K562 (cell line): ENCODE measurements around the gene CHM. TPM values are rescaled to one million over a fixed set of nuclear protein-coding genes. Genes with fewer than 3 reads are reported as not detected.
A peak's percentile ranks its signal among the peaks of the same experiment; 100 is the strongest.

Experiments used
- ARNT ChIP-seq, 2 experiments: fragments of 450-650 bp; IDR thresholded peaks; 2 replicates each; pipeline ENCODE4 v1.6.1; 2016; ENCODE audit warnings: mild to moderate bottlenecking in 1 of 2
- CSDE1 ChIP-seq, 2 experiments: fragments of 450-650 bp; IDR thresholded peaks; 2 replicates each; pipeline ENCODE4 v1.6.1; 2016; ENCODE audit warnings: mild to moderate bottlenecking in 1 of 2
- GTF2A2 ChIP-seq: IDR thresholded peaks from 2 replicates; pipeline ENCODE4 v1.6.1; 2016; ENCODE audit warnings: mild to moderate bottlenecking, missing genetic modification characterization, missing compliant biosample characterization
- HDGF ChIP-seq: fragments of 450-650 bp; IDR thresholded peaks from 2 replicates; pipeline ENCODE4 v1.6.1; 2016
- HMGN3 ChIP-seq: IDR thresholded peaks from 2 replicates; pipeline ENCODE4 v1.6.1; 2011; ENCODE audit warnings: borderline replicate concordance, low read depth, mild to moderate bottlenecking, mixed read lengths, low read length; ENCODE audit not compliant: insufficient read length; ENCODE audit errors: extremely low read depth
- IFI16 ChIP-seq: fragments of 250-450 bp; sonication (Bioruptor Pico); IDR thresholded peaks from 2 replicates; pipeline ENCODE4 v2.1.2; 2022; ENCODE audit warnings: mild to moderate bottlenecking, inconsistent platforms
- KAT7 ChIP-seq: sonication (generic); formaldehyde crosslinking; IDR thresholded peaks from 2 replicates; pipeline ENCODE4 v1.8.0; 2022; ENCODE audit warnings: missing genetic modification reagents, mild to moderate bottlenecking, borderline replicate concordance
- NBN ChIP-seq: fragments of 450-650 bp; IDR thresholded peaks from 2 replicates; pipeline ENCODE4 v1.6.1; 2016; ENCODE audit warnings: low read depth, mild to moderate bottlenecking
- PCBP1 ChIP-seq: fragments of 200-400 bp; formaldehyde crosslinking; IDR thresholded peaks from 2 replicates; pipeline ENCODE4 v1.6.1; 2018; ENCODE audit warnings: mild to moderate bottlenecking, low read depth, low read length; ENCODE audit not compliant: poor library complexity, severe bottlenecking
- RBM39 ChIP-seq: fragments of 200-400 bp; formaldehyde crosslinking; optimal IDR thresholded peaks from 2 replicates; pipeline ENCODE3; 2018; ENCODE audit warnings: low read depth, low read length
- SREBF1 ChIP-seq: fragments of 150-350 bp; IDR thresholded peaks from 2 replicates; pipeline ENCODE4 v1.6.1; 2014; ENCODE audit warnings: antibody characterized with exemption, low read depth, low read length, borderline replicate concordance
- TEAD4 ChIP-seq, 2 experiments: sonication (generic) in 1 of 2; formaldehyde crosslinking in 1 of 2; IDR thresholded peaks; 2 replicates each; pipeline versions ENCODE4 v1.6.1 to v1.8.0; 2012 to 2022; ENCODE audit warnings: borderline replicate concordance in 1 of 2, inconsistent platforms in 1 of 2, low read length in 1 of 2, mild to moderate bottlenecking in 1 of 2, missing genetic modification reagents in 1 of 2
- WHSC1 ChIP-seq: IDR thresholded peaks from one replicate; pipeline ENCODE4 v1.6.1; 2012; ENCODE audit warnings: low read length, control low read depth, inconsistent platforms
- ZNF140 ChIP-seq: fragments of 250-450 bp; sonication (Bioruptor Pico); IDR thresholded peaks from 2 replicates; pipeline ENCODE4 v1.8.0; 2021; ENCODE audit warnings: moderate library complexity, mild to moderate bottlenecking, inconsistent platforms
- ZNF24 ChIP-seq: fragments of 450-650 bp; IDR thresholded peaks from 2 replicates; pipeline ENCODE4 v1.6.1; 2016
- ZNF263 ChIP-seq: sonication (generic); formaldehyde crosslinking; IDR thresholded peaks from 2 replicates; pipeline ENCODE4 v1.8.0; 2022; ENCODE audit warnings: mild to moderate bottlenecking, missing genetic modification reagents, borderline replicate concordance
- ZNF316 ChIP-seq: fragments of 450-650 bp; IDR thresholded peaks from 2 replicates; pipeline ENCODE4 v1.6.1; 2016
- ZNF347 ChIP-seq: fragments of 450-650 bp; formaldehyde crosslinking; IDR thresholded peaks from 2 replicates; pipeline ENCODE4 v1.4.0; 2020; ENCODE audit warnings: low read depth, mild to moderate bottlenecking, moderate library complexity
- ZNF445 ChIP-seq: fragments of 250-450 bp; sonication (Bioruptor Pico); IDR thresholded peaks from 2 replicates; pipeline ENCODE4 v1.4.0; 2020; ENCODE audit warnings: low read depth, mild to moderate bottlenecking, moderate library complexity
- ZNF57 ChIP-seq: fragments of 450-650 bp; formaldehyde crosslinking; IDR thresholded peaks from 2 replicates; pipeline ENCODE4 v1.4.0; 2020; ENCODE audit warnings: mild to moderate bottlenecking, moderate library complexity
- ZNF766 ChIP-seq: fragments of 200-800 bp; sonication (Bioruptor generic); conservative IDR thresholded peaks from 2 replicates; pipeline ENCODE4 v1.6.1; 2016; ENCODE audit warnings: missing genetic modification characterization, missing compliant biosample characterization
- polyA plus RNA-seq, 8 experiments: library from polyadenylated mRNA; depleted of rRNA in 4 of 8; stranded (reverse) in 5 of 8; unstranded in 3 of 8; fragments of >200 nt; fragmentation: Nextera tagmentation in 2 of 8; fragmentation: Illumina TruSeq in 1 of 8; extraction: Ambion mirVana in 2 of 8; extraction: Trizol in 1 of 8; gene quantifications; 2 replicates each; pipeline versions ENCODE4 v1.2.1 to v1.2.3, GENCODE V29; 2011 to 2014; ENCODE audit warnings: inconsistent platforms in 1 of 8, missing spikeins in 1 of 8
- total RNA-seq, 7 experiments: library from RNA; depleted of rRNA in 6 of 7; stranded (reverse); fragments of >200 nt in 6 of 7; fragmentation: Illumina TruSeq in 2 of 7; extraction: Trizol in 2 of 7; gene quantifications; 2 replicates each; pipeline versions ENCODE4 v1.2.1 to v1.2.3, GENCODE V29; 2011 to 2021; ENCODE audit warnings: low replicate concordance in 1 of 7
- TF ChIP-seq, protein P1 (sequence below), 2 experiments: fragments of 450-650 bp; IDR thresholded peaks; 2 replicates each; pipeline ENCODE4 v1.6.1; 2016; ENCODE audit warnings: mild to moderate bottlenecking in 2 of 2, borderline replicate concordance in 1 of 2, low read depth in 1 of 2, moderate library complexity in 1 of 2

Gene CHM
- total and polyA plus RNA-seq, 9 of the 15 experiments (the other 6 are each of a cell fraction or from before 2014, with no cell fraction given), result 2.2 to 9.0 (median 4.6) TPM

DNA sequence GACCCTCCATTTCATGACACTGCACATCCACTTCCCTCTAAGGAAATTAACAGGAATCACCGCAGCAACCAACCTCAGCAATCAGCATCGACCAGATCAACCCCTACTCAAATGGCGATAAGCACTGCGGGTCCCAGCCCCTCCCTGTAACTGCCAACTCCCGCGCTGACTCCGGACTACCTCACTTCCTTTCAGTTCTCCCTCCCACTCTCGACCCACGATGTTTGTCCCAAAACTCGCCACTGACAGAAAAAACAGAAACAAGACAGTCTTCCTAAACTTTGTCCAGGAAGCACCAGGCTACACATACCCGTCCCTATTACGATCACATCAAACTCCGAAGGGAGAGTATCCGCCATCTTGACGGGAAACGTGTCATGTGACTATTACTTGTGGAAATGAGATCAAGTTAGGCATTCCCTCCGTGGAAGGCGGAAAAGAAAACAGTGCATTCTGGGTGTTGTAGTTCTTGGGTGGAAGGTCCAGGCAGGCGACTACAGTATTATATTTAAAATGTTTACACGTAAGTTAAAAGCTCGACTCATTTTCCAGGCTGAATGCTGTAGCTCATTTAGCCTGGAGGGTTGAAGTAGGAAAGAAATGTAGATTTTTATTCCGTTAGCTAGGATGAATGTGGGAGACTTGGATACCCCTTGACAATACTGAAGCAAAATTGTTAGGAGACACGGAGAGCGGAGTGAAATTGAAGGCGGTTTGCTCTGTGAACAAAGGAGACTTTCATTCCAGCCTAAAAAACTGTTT is at the start of gene CHM (continued):
- TF ChIP-seq ZNF316, result 0 out of 2 replicates have a peak, but pooled peaks have one; percentile 21
- no peak for TF ChIP-seq KAT7
- TF ChIP-seq HDGF, result no peak
- no peak for TF ChIP-seq ZNF24
- TF ChIP-seq NBN, result no peak
- TF ChIP-seq PCBP1, result no peak
- 0 out of 2 replicates have a peak, but pooled peaks have one; percentile 8 for TF ChIP-seq ZNF766 (CRISPR knock-in tag)
- no peak for TF ChIP-seq RBM39
- TF ChIP-seq CSDE1 (IDR thresholded peaks at IDR 0.05), result no peak
- TF ChIP-seq HMGN3, result no peak
- TF ChIP-seq ZNF57 (CRISPR knock-in tag), result no peak
- no peak for TF ChIP-seq ZNF347 (CRISPR knock-in tag)
- TF ChIP-seq, protein P1, sequence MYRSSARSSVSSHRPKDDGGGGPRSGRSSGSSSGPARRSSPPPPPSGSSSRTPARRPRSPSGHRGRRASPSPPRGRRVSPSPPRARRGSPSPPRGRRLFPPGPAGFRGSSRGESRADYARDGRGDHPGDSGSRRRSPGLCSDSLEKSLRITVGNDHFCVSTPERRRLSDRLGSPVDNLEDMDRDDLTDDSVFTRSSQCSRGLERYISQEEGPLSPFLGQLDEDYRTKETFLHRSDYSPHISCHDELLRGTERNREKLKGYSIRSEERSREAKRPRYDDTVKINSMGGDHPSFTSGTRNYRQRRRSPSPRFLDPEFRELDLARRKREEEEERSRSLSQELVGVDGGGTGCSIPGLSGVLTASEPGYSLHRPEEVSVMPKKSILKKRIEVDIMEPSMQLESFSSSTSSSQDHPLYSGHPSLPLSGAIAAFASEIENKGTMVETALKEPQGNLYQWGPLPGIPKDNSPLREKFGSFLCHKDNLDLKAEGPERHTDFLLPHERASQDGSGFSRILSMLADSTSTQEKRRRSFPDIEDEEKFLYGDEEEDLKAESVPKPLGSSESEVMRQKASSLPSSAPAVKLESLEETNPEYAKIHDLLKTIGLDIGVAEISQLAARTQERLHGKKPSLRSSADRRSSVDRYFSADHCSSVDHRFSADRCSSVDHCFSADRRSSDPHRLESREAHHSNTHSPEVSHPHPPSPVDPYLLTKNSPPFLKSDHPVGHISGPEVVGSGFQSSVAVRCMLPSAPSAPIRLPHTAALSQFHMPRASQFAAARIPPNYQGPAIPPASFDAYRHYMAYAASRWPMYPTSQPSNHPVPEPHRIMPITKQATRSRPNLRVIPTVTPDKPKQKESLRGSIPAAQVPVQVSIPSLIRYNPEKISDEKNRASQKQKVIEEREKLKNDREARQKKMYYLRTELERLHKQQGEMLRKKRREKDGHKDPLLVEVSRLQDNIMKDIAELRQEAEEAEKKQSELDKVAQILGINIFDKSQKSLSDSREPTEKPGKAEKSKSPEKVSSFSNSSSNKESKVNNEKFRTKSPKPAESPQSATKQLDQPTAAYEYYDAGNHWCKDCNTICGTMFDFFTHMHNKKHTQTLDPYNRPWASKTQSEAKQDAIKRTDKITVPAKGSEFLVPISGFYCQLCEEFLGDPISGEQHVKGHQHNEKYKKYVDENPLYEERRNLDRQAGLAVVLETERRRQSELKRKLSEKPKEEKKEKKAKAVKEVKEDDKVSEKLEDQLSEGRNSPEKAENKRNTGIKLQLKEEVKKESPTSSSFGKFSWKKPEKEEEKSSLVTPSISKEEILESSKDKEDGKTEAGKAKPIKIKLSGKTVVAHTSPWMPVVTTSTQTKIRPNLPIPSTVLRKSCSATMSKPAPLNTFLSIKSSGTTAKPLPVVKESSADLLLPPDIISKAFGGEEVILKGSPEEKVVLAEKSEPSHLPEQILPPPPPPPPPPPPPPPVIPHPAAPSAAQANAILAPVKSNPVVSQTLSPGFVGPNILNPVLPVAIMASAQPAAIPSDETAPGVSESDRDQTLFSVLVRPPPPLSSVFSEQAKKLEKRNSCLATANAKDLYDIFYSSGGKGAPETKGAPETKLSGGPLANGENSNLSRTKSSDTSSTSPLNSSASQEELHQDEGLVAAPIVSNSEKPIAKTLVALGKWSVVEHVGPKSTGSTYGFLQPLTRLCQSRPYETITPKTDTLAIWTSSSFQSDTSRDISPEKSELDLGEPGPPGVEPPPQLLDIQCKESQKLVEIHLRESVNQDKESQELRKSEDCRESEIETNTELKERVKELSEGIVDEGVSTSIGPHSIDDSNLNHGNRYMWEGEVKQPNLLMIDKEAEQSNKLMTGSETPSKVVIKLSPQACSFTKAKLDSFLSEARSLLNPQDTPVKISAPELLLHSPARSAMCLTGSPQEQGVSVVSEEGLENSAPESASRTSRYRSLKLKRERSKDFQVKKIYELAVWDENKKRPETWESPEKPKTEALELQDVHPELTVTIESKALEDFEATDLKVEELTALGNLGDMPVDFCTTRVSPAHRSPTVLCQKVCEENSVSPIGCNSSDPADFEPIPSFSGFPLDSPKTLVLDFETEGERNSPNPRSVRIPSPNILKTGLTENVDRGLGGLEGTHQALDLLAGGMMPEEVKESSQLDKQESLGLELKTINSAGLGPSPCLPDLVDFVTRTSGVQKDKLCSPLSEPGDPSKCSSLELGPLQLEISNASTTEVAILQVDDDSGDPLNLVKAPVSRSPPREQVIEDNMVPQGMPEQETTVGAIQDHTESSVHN (IDR thresholded peaks at IDR 0.05; ENCODE audit: borderline replicate concordance in 1 of 2, low read depth in 1 of 2), result no peak
- TF ChIP-seq ZNF263 (CRISPR knock-in tag), result no peak
- TF ChIP-seq GTF2A2 (tag), result no peak
- no peak for TF ChIP-seq ZNF140 (CRISPR knock-in tag)
- peak; percentile 62; the same call in 1 of the 2 replicates for TF ChIP-seq TEAD4 (IDR thresholded peaks at IDR 0.05; ENCODE audit: low read length)
- no peak for TF ChIP-seq TEAD4 (CRISPR knock-in tag; IDR thresholded peaks at IDR 0.05; ENCODE audit: borderline replicate concordance)
- TF ChIP-seq ZNF445, result no peak
- TF ChIP-seq IFI16 (CRISPR knock-in tag), result no peak
- no peak for TF ChIP-seq WHSC1
- no peak for TF ChIP-seq SREBF1
- TF ChIP-seq ARNT (IDR thresholded peaks at IDR 0.05), result no peak
